K562 (cell line): ENCODE data around the gene SLC35D2. TPM values are rescaled to one million over a fixed set of nuclear protein-coding genes. Genes with fewer than 3 reads are reported as not detected.

ENCODE experiments used
- CLOCK ChIP-seq: fragments of 250-450 bp; sonication (Bioruptor Pico); IDR thresholded peaks from 2 replicates; pipeline ENCODE4 v1.4.0; 2020; ENCODE audit warnings: mild to moderate bottlenecking, moderate library complexity, borderline replicate concordance
- EZH2 ChIP-seq: IDR thresholded peaks from 2 replicates; pipeline ENCODE4 v1.6.1; 2012; ENCODE audit warnings: low read depth, mild to moderate bottlenecking, inconsistent platforms, low read length, borderline replicate concordance
- GATA2 ChIP-seq: sonication (generic); formaldehyde crosslinking; IDR thresholded peaks from 2 replicates; pipeline ENCODE4 v1.4.0; 2020; ENCODE audit warnings: mild to moderate bottlenecking, missing genetic modification reagents
- HDGF ChIP-seq: fragments of 450-650 bp; IDR thresholded peaks from 2 replicates; pipeline ENCODE4 v1.6.1; 2016
- HEY1 ChIP-seq: fragments of 250-450 bp; sonication (Bioruptor Pico); IDR thresholded peaks from 2 replicates; pipeline ENCODE4 v1.5.0; 2020; ENCODE audit warnings: mild to moderate bottlenecking, moderate library complexity, borderline replicate concordance
- LARP7 ChIP-seq: fragments of 450-650 bp; IDR thresholded peaks from 2 replicates; pipeline ENCODE4 v1.6.1; 2016
- MAZ ChIP-seq, 2 experiments: fragments of 450-650 bp in 1 of 2; sonication (generic) in 1 of 2; formaldehyde crosslinking; IDR thresholded peaks in 1 of 2; conservative IDR thresholded peaks in 1 of 2; 2 replicates each; pipeline versions ENCODE4 v1.4.0 to v1.5.0; 2020; ENCODE audit warnings: mild to moderate bottlenecking in 1 of 2, missing genetic modification reagents in 1 of 2
- MYC ChIP-seq, 2 experiments: fragments of 250-450 bp in 1 of 2; sonication (Bioruptor Pico) in 1 of 2; IDR thresholded peaks; 2 replicates each; pipeline versions ENCODE4 v1.5.1 to v1.6.1; 2012 to 2021; ENCODE audit warnings: low read depth in 2 of 2, borderline replicate concordance in 1 of 2, improper control_type of control experiment in 1 of 2, low read length in 1 of 2, mild to moderate bottlenecking in 1 of 2, moderate library complexity in 1 of 2
- NFYB ChIP-seq: IDR thresholded peaks from 2 replicates; pipeline ENCODE4 v1.6.1; 2011; ENCODE audit warnings: mild to moderate bottlenecking, moderate library complexity; ENCODE audit not compliant: insufficient read length; ENCODE audit errors: extremely low read depth
- PCBP1 ChIP-seq: fragments of 200-400 bp; formaldehyde crosslinking; IDR thresholded peaks from 2 replicates; pipeline ENCODE4 v1.6.1; 2018; ENCODE audit warnings: mild to moderate bottlenecking, low read depth, low read length; ENCODE audit not compliant: poor library complexity, severe bottlenecking
- POLR2AphosphoS2 ChIP-seq: IDR thresholded peaks from 2 replicates; pipeline ENCODE4 v1.6.1; 2012; ENCODE audit warnings: low read length, improper control_type of control experiment
- PRDM10 ChIP-seq: fragments of 450-650 bp; IDR thresholded peaks from 2 replicates; pipeline ENCODE4 v1.6.1; 2018; ENCODE audit not compliant: partially characterized antibody
- RHOXF2B ChIP-seq: fragments of 250-450 bp; sonication (Bioruptor Pico); conservative IDR thresholded peaks from 2 replicates; pipeline ENCODE4 v1.5.1; 2021
- SAFB ChIP-seq: fragments of 200-400 bp; formaldehyde crosslinking; IDR thresholded peaks from 2 replicates; pipeline ENCODE4 v1.6.1; 2017; ENCODE audit warnings: low read depth, low read length, borderline replicate concordance
- SIN3A ChIP-seq, 2 experiments: fragments of 150-350 bp in 1 of 2; IDR thresholded peaks; 2 replicates each; pipeline ENCODE4 v1.6.1; 2011 to 2016; ENCODE audit warnings: borderline replicate concordance in 2 of 2, low read depth in 2 of 2, low read length in 2 of 2, mild to moderate bottlenecking in 2 of 2, moderate library complexity in 2 of 2; ENCODE audit not compliant: control insufficient read depth in 1 of 2
- SNRNP70 ChIP-seq: fragments of 200-400 bp; formaldehyde crosslinking; optimal IDR thresholded peaks from 2 replicates; pipeline ENCODE3; 2017; ENCODE audit warnings: low read depth, low read length
- ZKSCAN3 ChIP-seq: fragments of 250-450 bp; sonication (Bioruptor Pico); IDR thresholded peaks from 2 replicates; pipeline ENCODE4 v1.4.0; 2020
- ZNF175 ChIP-seq: fragments of 200-800 bp; sonication (Bioruptor generic); IDR thresholded peaks from 2 replicates; pipeline ENCODE4 v1.6.1; 2016; ENCODE audit warnings: low read depth, mild to moderate bottlenecking, missing genetic modification characterization, missing compliant biosample characterization
- ZNF280A ChIP-seq: fragments of 450-650 bp; IDR thresholded peaks from 2 replicates; pipeline ENCODE4 v1.6.1; 2018; ENCODE audit warnings: mild to moderate bottlenecking, low read depth; ENCODE audit not compliant: partially characterized antibody
- polyA plus RNA-seq, 8 experiments: library from polyadenylated mRNA; depleted of rRNA in 4 of 8; stranded (reverse) in 5 of 8; unstranded in 3 of 8; fragments of >200 nt; fragmentation: Nextera tagmentation in 2 of 8; fragmentation: Illumina TruSeq in 1 of 8; extraction: Ambion mirVana in 2 of 8; extraction: Trizol in 1 of 8; gene quantifications; 2 replicates each; pipeline versions ENCODE4 v1.2.1 to v1.2.3, GENCODE V29; 2011 to 2014; ENCODE audit warnings: inconsistent platforms in 1 of 8, missing spikeins in 1 of 8
- total RNA-seq, 7 experiments: library from RNA; depleted of rRNA in 6 of 7; stranded (reverse); fragments of >200 nt in 6 of 7; fragmentation: Illumina TruSeq in 2 of 7; extraction: Trizol in 2 of 7; gene quantifications; 2 replicates each; pipeline versions ENCODE4 v1.2.1 to v1.2.3, GENCODE V29; 2011 to 2021; ENCODE audit warnings: low replicate concordance in 1 of 7

The SLC35D2 gene
- total and polyA plus RNA-seq, 9 of the 15 experiments (the other 6 are each of a cell fraction or from before 2014, with no cell fraction given) = 2.9 to 14.9 (median 11.7) TPM

- TF ChIP-seq PRDM10 (no peak), CLOCK (CRISPR knock-in tag) (no peak), LARP7 (no peak), PCBP1 (no peak), SAFB (no peak), ZKSCAN3 (no peak), MAZ (CRISPR knock-in tag; conservative IDR thresholded peaks at IDR 0.05 in 1 of 2, IDR thresholded peaks at IDR 0.05 in 1 of 2) (no peak), ZNF280A (no peak), HEY1 (CRISPR knock-in tag) (no peak), ZNF175 (CRISPR knock-in tag) (no peak), NFYB (no peak), GATA2 (CRISPR knock-in tag) (no peak), EZH2 (no peak), POLR2AphosphoS2 (no peak), SIN3A (IDR thresholded peaks at IDR 0.05; ENCODE audit: borderline replicate concordance in 2 of 2, control insufficient read depth in 1 of 2, low read depth in 2 of 2, low read length in 2 of 2) (no peak), RHOXF2B (no peak), MYC (IDR thresholded peaks at IDR 0.05; ENCODE audit: low read depth, low read length) (no peak), MYC (CRISPR knock-in tag; IDR thresholded peaks at IDR 0.05; ENCODE audit: borderline replicate concordance, low read depth) (no peak), HDGF (no peak), SNRNP70 (no peak)
Measured at GRCh38 chr9:96344458-96345180, 38.9 kb downstream of the SLC35D2 start (continued).
